Stimulated activated CD8-positive, alpha-beta memory T cell treated with anti-CD3 and anti-CD28 coated beads, Interleukin-4, amount 100 ng/mL, for 1 hour (primary cell): Measurements from ENCODE around the gene RABGGTA.
A peak's percentile ranks its signal among the peaks of the same experiment; 100 is the strongest.
"Not testable (repeated sequence)": the region's sequence is repeated elsewhere in the genome, so short reads cannot be mapped to it uniquely, and the experiment has no call there.

Source experiments
- DNase-seq, 2 donors: peaks; one replicate each; pipeline ENCODE4 v3.0.0-alpha.2; 2020; ENCODE audit warnings: low read depth in 2 of 2, low spot score in 1 of 2

The RABGGTA gene

DNA sequence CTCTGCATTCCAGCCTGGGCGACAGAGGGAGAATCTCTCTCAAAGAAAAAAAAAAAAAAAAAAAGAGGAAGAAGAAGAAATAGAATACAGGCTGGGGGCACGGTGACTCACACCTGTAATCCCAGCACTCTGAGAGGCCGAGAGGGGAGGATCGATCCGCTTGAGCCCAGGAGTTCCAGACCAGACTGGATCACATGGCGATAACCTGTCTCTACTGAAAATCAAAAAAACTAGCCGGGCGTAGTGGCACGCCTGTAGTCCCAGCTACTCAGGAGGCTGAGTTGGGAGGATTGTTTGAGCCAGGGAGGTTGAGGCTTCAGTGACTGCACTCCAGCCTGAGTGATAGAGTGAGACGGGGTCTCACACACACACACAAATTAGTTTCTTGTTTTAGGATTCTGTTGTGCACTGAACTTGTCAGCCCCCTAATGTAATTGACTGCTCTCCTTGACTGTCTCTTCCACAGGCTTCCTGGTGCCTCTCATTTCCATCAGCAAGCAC is 28.0 kb downstream of the RABGGTA start:
- no peak for DNase-seq

DNA sequence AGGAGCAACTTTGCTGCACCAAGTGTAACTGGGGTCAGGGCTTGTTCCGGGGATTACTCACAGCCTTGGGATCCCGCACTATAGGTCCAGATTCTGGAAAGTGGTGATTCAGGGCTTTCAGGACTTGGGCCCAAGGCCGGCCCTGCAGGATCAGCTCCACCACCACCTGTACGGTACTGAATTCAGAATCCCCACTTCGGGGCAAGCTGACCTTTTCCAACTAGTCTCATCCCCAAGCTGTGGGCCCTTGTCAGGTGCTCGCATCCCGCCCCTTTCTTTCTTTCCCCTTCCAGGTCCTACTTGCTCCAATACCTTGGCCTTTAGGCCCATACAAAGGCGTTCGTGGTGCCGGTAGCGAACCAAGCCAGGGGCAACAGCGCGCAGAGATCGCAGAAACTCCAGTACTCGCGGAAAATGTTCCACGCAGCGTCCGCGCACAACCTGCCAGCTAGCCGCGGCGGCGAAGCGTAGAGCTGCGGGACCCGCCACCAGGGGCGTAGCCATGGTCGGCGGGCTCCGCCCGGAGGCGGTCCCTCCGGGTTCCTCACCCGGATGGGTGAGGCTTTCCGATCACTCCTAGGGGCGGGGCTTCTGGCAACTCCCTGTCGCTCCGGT is 29.5 kb downstream of the RABGGTA start:
- DNase-seq, result peak; percentile 80 to 86

GRCh38 chr14:24240110-24240918 is 31.1 kb downstream of the RABGGTA start:
- DNase-seq, result no peak

DNA sequence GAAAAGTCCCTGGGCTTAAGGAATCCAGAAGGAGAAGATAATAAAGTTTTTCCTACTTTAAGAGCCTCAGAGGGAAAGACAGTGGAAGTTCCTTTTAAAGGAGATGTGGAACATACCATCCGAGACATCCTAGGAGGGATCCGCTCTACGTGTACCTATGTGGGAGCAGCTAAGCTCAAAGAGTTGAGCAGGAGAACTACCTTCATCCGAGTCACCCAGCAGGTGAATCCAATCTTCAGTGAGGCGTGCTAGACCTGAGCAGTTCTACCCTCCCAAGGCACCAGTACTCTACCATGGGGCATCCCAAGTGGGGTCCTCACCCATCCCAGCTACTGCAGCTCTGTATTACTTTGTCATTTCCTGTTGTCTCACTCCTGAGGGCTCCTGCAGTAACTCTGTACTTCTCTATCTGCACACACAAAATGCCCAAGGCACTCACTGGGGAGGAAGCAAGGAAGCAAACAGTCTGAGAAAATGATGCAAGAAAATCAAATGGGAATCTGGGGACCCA is 32.8 kb downstream of the RABGGTA start:
- DNase-seq, result no peak

DNA sequence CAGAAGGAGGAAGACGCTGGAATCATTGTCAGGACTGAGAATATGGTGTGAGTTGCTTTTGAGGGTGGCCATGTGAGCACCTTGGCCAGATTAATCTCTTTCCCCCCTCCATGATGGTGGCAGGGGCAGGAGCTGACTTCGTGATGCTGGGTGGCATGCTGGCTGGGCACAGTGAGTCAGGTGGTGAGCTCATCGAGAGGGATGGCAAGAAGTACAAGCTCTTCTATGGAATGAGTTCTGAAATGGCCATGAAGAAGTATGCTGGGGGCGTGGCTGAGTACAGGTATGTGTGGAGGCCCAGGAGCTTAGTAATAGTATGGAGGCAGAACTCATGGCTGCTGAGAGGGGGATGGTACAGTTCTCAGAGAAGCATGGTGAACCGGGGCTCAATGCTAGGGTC is 33.3 kb downstream of the RABGGTA start:
- DNase-seq, result no peak

DNA sequence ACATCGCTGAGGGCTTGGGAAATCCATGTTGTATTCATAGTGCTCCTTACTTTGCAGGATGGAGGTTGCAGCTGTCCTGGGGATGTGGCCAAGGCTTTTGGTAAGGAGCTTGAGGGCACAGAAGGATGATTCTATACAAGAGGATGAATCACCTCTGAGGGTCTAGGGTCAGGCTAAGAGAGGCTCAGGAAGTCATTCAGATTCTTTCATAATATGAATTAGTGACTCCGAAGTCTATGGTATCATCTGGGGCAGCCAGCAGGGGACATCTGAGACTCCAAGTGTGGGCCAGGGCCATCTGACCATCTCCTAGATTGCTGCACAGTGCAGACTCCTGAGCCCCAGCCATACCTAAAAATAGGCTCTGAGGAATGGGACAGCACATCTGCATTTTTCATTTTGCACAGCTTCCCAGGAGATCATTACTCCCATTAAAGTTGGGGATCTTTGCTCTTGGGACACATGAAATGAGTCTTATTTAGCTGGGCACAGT is 33.9 kb downstream of the RABGGTA start:
- DNase-seq, result no peak

DNA sequence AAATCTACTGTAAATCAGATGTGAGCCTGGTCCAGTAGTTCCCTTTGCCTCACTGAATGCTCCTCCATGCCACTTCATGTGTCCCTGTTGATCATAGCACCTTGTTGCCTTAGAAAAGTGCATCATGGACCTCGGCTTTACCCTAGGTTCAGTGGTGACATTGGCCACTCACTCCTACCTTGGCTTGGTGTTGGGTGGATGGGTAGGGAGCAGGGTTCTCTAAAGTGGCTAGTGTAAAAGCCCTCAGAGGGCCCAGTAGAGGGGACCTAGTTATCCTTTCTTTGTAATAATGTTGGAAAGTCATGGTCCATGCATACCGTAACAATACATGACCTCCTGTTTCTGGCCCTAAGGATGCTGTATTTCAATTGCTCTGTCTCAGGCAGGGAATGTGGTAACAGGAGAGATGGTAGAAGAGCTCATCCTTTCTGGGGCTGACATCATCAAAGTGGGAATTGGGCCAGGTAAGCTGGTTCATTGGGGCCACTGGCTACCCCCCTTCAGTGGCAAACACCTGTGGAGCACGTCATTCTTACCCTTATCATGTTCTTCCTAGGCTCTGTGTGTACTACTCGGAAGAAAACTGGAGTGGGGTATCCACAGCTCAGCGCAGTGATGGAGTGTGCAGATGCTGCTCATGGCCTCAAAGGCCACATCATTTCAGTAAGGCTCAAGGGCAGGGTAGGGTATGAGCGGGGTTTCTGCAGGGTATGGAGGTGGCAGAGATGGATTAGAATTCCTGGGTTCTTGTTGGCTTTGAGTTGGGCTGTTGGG is 34.5 kb downstream of the RABGGTA start:
- DNase-seq, result no peak

DNA sequence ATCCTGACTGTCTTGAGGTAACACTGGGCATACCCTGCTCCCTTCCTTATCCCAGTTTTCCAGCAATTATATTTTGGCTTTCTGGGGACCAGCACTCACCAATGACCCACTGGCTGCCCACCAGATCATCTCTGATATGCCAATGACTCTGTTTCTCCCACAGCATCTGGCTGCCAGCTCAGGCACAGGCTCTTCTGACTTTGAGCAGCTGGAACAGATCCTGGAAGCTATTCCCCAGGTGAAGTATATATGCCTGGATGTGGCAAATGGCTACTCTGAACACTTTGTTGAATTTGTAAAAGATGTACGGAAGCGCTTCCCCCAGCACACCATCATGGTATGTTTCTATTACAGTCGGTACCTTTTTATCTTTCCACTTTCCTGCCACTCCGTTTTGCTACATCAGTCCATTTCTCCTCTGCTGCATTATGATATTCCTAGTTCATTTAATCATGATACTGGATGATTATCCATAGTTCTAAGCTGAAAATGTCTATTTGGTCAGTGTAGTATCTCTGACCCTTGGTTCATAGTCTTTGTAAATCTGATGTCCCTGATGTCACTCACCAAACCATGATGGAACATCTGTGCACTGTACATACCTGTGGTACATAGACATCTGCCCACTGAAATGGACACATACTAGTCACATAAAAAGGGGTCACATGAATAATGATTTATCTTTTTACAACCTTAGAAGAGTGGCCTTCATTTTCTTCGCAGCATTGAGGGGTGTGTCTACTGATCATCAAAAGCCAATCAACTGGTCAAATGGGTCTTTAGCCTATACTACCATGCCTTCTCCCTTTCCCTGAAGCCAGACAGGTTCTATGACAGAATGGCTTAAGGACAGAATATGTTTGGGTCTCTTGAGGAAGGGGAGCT is 35.4 kb downstream of the RABGGTA start:
- DNase-seq, result no peak

GRCh38 chr14:24234095-24235005 is 37.0 kb downstream of the RABGGTA start:
- DNase-seq, result no peak

GRCh38 chr14:24233538-24233866 is 37.9 kb downstream of the RABGGTA start:
- DNase-seq, result no peak

GRCh38 chr14:24232645-24233537 is 38.5 kb downstream of the RABGGTA start, which contains the start of gene GMPR2:
Gene GMPR2 (plus strand): TSS chr14:24232929. CDS start chr14:24233254, 325 bp downstream.
- DNase-seq, result no peak

GRCh38 chr14:24232121-24232644 is 39.2 kb downstream of the RABGGTA start, which contains the start of gene NEDD8:
Gene NEDD8 (minus strand): TSS chr14:24232367. CDS start chr14:24232267, 100 bp downstream.
- peak; percentile 59 to 75 for DNase-seq

- DNase-seq, result no peak
Measured at GRCh38 chr14:24231263-24232120, 39.9 kb downstream of the RABGGTA start.

DNA sequence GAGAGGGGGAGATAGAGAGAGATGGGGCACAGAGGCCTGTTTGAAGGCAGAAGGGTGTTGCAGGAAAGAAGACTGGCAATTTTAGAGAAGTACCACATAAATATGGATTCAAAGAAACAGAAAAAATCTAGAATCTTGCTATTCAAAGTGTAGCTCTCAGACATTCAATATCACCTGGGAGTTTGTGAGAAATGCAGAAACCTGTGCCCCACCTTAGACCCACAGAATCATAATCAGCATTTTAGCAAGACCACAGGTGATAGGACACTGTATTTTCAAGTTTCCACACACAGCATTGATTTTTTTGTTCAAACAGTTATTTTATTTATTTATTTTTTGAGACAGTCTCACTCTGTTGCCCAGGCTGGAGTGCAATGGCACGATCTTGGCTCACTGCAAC is 42.5 kb downstream of the RABGGTA start:
- DNase-seq, result no peak

GRCh38 chr14:24226473-24226872 is 44.9 kb downstream of the RABGGTA start:
- no peak for DNase-seq

DNA sequence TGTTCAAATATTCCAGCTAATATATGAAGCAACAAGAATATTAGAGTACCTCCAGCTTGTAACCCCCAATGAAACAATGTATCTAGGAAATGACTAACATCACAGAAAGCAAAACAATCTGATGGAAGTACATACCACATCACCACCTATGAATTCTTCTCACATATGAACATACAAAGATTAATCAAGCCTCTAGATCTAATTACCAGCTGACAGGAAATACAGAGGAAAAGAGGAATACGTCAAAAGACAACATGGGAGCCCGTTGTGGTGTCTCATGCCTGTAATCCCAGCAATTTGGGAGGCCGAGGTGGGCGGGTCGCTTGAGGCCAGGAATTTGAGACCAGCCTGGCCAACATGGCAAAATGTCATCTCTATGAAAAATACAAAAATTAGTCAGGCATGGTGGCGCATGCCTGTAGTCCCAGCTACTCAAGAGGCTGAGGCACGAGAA is 46.8 kb downstream of the RABGGTA start:
- DNase-seq, result no peak

DNA sequence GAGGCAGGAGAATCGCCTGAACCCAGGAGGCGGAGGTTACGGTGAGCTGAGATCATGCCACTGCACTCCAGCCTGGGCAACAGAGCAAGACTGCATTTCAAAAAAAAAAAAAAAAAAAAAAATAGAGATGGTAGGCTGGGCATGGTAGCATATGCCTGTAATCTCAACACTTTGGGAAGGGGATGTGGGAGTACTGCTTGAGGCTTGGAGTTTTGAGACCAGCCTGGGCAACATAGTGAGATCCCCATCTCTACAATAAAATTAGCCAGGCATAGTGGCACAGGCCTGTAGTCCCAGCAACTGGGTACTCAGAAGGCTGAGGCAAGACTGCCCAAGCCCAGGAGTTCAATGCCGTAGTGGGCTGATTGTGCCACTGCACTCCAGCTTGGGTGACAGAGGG is 48.4 kb downstream of the RABGGTA start:
- not testable (repeated sequence) for DNase-seq
